ENCODE results near the gene UMODL1. TPM values are rescaled to one million over a fixed set of nuclear protein-coding genes. Genes with fewer than 3 reads are reported as not detected.

Gene UMODL1
- total RNA-seq, 1 experiment from 2014 or later = not detected

DNA sequence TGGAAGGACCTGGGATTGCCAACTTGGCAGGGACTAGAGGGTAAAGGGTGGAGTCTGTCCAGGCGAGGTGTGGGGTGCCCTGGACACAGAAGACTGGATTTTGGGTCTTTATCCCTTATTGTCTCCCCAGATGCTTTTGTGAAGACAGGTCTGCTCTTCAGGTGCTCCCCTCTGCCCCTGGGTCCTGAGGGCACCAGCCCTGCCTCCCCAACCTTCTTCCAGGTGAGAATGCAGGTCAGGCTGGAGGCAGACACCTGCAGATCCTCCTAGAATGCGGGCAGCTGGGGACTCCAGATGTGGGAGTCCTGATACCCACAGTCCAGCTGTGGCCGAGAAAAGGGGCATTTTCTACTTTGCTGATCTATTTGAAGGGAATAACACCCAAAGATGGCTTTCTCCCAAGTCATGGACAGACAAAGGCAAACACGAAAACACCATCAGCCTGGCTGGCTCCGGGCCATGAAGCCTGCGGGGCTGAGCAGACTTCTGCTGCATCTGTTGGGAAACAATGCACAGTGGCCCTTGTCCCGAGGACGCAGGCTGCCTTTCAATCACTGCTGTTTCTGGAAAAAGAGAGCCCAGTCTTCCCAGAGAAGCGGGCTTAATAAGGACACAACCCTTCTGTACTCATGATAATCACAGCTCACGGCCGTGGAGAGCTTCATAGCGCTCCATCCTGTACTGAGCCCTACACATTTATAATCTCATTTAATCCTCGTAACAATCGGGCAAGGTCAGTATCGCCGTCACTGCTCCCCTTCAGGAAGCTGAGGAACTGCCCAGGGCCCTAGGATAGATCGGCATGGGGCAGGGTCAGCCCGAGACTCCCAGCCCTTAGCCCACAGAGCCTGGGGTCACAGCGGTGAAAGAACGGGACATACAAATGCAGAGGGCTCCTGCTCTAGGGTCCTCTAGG, 85.8 kb downstream of the UMODL1 start:
- Mint-ChIP-seq H3K36me3 (ENCODE audit: insufficient read depth, unreplicated experiment) (no peaks in the 10 kb centered on the region), H3K9me3 (ENCODE audit: low read depth, unreplicated experiment) (no peaks in the 10 kb centered on the region), H3K27me3 (ENCODE audit: unreplicated experiment) (peaks cover 29% of the 10 kb centered on the region), H3K27ac (ENCODE audit: unreplicated experiment) (no peak overlapping the region), H3K4me1 (ENCODE audit: low read depth, unreplicated experiment) (no peaks in the 10 kb centered on the region), H3K4me3 (ENCODE audit: low read depth, unreplicated experiment) (no peak overlapping the region)
- TF ChIP-seq, protein P1, sequence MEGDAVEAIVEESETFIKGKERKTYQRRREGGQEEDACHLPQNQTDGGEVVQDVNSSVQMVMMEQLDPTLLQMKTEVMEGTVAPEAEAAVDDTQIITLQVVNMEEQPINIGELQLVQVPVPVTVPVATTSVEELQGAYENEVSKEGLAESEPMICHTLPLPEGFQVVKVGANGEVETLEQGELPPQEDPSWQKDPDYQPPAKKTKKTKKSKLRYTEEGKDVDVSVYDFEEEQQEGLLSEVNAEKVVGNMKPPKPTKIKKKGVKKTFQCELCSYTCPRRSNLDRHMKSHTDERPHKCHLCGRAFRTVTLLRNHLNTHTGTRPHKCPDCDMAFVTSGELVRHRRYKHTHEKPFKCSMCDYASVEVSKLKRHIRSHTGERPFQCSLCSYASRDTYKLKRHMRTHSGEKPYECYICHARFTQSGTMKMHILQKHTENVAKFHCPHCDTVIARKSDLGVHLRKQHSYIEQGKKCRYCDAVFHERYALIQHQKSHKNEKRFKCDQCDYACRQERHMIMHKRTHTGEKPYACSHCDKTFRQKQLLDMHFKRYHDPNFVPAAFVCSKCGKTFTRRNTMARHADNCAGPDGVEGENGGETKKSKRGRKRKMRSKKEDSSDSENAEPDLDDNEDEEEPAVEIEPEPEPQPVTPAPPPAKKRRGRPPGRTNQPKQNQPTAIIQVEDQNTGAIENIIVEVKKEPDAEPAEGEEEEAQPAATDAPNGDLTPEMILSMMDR (IDR thresholded peaks at IDR 0.05; ENCODE audit: unreplicated experiment) = no peak
- intact Hi-C loops (cut with micrococcal nuclease; ENCODE audit: unreplicated experiment) = no loop called here
- no TSS peak for BruUV-seq (replicated peaks)
- CTCF ChIA-PET = interaction anchor here (0.9 kb wide), 1 partner anchor 63 kb away, joined by 5 read pairs; the partner anchor contains the start of gene ABCG1
- DNase-seq = no peak

DNA sequence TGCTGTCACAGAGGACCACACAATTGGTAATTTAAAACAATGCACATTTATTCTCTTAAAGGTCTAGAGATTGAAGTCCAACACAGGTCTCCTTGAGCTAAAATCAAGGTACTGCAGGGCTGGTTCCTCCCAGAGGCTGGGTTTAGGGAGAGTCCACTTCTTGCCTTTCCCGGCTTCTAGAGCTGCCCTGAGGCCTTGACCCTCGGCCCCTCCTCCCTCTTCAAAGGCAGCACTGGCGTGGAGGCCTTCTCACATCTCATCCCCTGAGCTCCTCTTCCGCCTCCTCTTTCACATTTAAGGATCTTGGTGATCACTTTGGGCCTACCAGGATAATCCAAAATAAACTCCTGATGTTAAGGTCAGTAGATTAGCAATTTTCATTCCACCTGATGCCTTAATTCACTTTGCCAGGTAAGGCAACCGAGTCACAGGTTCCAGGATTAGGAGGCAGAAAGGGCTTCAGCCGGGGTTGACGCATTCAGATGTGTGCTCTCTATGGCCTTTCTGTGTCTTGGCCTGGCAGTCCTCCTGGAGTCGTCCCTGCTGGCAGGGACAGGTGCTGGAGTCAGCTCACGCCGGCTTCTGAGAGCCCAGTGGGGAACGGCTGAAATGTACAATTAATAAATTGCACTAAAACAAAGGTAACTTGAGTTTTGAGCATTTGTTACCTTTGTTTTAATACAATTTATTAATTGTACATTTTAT, 86.6 kb downstream of the UMODL1 start:
- H3K4me1 Mint-ChIP-seq (ENCODE audit: low read depth, unreplicated experiment) = no peaks in the 10 kb centered on the region
- BruUV-seq (replicated peaks) = no TSS peak
- TF ChIP-seq, protein P1 (IDR thresholded peaks at IDR 0.05; ENCODE audit: unreplicated experiment) = no peak
- no peak overlapping the region for H3K27ac Mint-ChIP-seq (ENCODE audit: unreplicated experiment)
- no peak for DNase-seq
- H3K9me3 Mint-ChIP-seq (ENCODE audit: low read depth, unreplicated experiment) = no peaks in the 10 kb centered on the region
- CTCF ChIA-PET = interaction anchor here (0.9 kb wide), 1 partner anchor 62 kb away, joined by 5 read pairs; the partner anchor contains the start of gene ABCG1
- intact Hi-C loops (cut with micrococcal nuclease; ENCODE audit: unreplicated experiment) = no loop called here
- H3K4me3 Mint-ChIP-seq (ENCODE audit: low read depth, unreplicated experiment) = no peak overlapping the region
- peaks cover 21% of the 10 kb centered on the region for H3K27me3 Mint-ChIP-seq (ENCODE audit: unreplicated experiment)
- no peaks in the 10 kb centered on the region for H3K36me3 Mint-ChIP-seq (ENCODE audit: insufficient read depth, unreplicated experiment)

GRCh38 chr21:42158846-42159245, 87.7 kb downstream of the UMODL1 start:
- Mint-ChIP-seq H3K27me3 (ENCODE audit: unreplicated experiment) (peaks cover 15% of the 10 kb centered on the region), H3K36me3 (ENCODE audit: insufficient read depth, unreplicated experiment) (no peaks in the 10 kb centered on the region), H3K9me3 (ENCODE audit: low read depth, unreplicated experiment) (no peaks in the 10 kb centered on the region), H3K27ac (ENCODE audit: unreplicated experiment) (no peak overlapping the region), H3K4me1 (ENCODE audit: low read depth, unreplicated experiment) (no peaks in the 10 kb centered on the region), H3K4me3 (ENCODE audit: low read depth, unreplicated experiment) (no peak overlapping the region)
- CTCF ChIA-PET = no interaction called here
- BruUV-seq (replicated peaks) = no TSS peak
- TF ChIP-seq, protein P1 (IDR thresholded peaks at IDR 0.05; ENCODE audit: unreplicated experiment) = no peak
- no peak for DNase-seq
- intact Hi-C loops (cut with micrococcal nuclease; ENCODE audit: unreplicated experiment) = no loop called here

GRCh38 chr21:42159560-42160110, 88.5 kb downstream of the UMODL1 start:
- Mint-ChIP-seq H3K9me3 (ENCODE audit: low read depth, unreplicated experiment) (no peaks in the 10 kb centered on the region), H3K36me3 (ENCODE audit: insufficient read depth, unreplicated experiment) (no peaks in the 10 kb centered on the region), H3K4me1 (ENCODE audit: low read depth, unreplicated experiment) (no peaks in the 10 kb centered on the region), H3K27ac (ENCODE audit: unreplicated experiment) (no peak overlapping the region), H3K4me3 (ENCODE audit: low read depth, unreplicated experiment) (no peak overlapping the region), H3K27me3 (ENCODE audit: unreplicated experiment) (peaks cover 15% of the 10 kb centered on the region)
- CTCF ChIA-PET = no interaction called here
- TF ChIP-seq, protein P1 (IDR thresholded peaks at IDR 0.05; ENCODE audit: unreplicated experiment) = no peak
- no peak for DNase-seq
- intact Hi-C loops (cut with micrococcal nuclease; ENCODE audit: unreplicated experiment) = loop anchor here (10.0 kb wide), 1 partner anchor 295 kb away; no protein-coding TSS in a partner anchor
- BruUV-seq (replicated peaks) = no TSS peak
